Peyer's patch (tissue), 4 donors: ENCODE measurements around the gene SGPP1.

Experiments
- POLR2A ChIP-seq, 2 donors: fragments of 450-650 bp; IDR thresholded peaks; one replicate each; pipeline ENCODE4 v1.5.1; 2017; ENCODE audit warnings: antibody characterized with exemption in 2 of 2, mild to moderate bottlenecking in 2 of 2, moderate library complexity in 2 of 2
- TF ChIP-seq, protein P1 (sequence below), 6 experiments: fragments of 450-650 bp in 4 of 6; fragments of 200-600 bp in 2 of 6; sonication (generic) in 1 of 6; IDR thresholded peaks; one replicate each; pipeline ENCODE4 v1.5.1; 2017 to 2019; ENCODE audit warnings: antibody characterized with exemption in 6 of 6, mild to moderate bottlenecking in 3 of 6, moderate library complexity in 1 of 6

- TF ChIP-seq, protein P1, sequence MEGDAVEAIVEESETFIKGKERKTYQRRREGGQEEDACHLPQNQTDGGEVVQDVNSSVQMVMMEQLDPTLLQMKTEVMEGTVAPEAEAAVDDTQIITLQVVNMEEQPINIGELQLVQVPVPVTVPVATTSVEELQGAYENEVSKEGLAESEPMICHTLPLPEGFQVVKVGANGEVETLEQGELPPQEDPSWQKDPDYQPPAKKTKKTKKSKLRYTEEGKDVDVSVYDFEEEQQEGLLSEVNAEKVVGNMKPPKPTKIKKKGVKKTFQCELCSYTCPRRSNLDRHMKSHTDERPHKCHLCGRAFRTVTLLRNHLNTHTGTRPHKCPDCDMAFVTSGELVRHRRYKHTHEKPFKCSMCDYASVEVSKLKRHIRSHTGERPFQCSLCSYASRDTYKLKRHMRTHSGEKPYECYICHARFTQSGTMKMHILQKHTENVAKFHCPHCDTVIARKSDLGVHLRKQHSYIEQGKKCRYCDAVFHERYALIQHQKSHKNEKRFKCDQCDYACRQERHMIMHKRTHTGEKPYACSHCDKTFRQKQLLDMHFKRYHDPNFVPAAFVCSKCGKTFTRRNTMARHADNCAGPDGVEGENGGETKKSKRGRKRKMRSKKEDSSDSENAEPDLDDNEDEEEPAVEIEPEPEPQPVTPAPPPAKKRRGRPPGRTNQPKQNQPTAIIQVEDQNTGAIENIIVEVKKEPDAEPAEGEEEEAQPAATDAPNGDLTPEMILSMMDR (IDR thresholded peaks at IDR 0.05) = no peak
- no peak for TF ChIP-seq POLR2A (IDR thresholded peaks at IDR 0.05)
Observed at GRCh38 chr14:63663428-63664341, 64.2 kb downstream of the SGPP1 start.
